ENCODE results near the gene ELP4.

The ELP4 gene

DNA sequence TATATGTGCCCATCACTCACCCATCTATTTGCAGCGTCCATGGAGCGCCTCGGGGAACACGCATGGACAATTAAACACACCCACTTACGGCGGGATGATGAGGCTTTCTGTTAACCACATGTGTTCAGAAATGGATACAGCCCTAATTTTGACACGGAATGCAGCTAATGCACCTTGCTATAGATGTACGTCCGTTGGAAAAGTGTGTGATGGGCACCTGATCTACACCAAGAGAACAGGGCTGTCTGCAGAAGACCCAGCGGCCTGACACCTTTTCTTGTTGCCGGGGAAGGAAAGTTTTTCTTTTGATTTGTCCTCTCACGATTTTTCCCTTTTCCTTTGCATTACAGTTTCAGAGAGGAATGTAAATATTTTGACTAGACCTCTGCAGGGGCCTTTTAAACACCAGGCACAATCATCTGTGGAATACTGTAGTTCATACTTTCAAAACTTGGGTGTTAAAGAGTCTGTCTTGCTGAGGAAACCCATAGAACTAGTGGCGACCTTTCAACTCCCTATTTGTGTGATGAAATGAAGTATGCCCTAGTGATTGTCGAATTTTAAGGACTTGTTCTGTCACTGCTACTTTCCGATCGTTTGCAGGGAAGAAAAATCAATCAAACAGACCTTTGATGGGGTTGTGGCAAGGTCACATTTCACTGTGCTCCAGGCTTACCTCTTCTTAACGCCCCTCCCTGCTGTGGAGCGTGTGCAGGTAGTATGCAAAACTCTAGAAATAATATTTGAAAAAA is 318.1 kb downstream of the ELP4 start:
- DNase-seq: no peak

DNA sequence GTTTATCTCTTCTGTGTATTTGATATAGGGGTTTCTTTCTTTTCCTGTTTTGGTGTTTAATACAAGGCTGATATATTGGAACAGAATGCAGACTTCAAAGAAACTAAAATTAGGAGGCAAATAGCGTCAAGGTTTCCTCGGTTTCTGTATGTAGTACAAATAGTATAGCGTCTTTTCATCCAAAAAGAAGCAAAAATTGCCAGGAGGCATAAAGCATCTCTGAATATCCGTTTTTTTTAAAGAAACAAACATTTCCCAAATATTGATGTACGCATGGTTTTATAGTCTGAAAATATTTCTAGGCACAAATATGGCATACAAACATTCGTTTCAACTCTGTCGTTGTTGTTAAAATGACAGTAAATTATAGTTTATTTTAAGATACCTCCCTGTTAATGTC is 318.6 kb downstream of the ELP4 start:
- no peak for DNase-seq

DNA sequence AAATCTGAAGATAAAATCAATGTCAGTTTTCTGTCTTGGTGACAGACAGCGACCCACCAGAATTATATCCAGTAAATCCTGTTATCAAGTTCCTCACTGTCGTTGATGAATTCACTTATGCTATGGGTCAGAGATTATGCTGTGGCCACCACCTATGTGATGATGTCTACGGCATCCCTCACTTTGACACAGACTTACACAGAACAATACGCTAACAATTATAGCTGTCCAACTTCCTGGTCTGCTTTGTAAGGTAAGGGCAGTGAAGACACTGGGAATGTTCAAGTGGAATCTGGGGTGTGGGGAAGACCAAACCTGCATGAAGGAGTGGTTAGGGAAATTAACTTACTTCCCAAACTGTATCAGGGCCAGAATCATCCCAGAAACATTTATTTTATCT is 320.8 kb downstream of the ELP4 start:
- no peak for DNase-seq

DNA sequence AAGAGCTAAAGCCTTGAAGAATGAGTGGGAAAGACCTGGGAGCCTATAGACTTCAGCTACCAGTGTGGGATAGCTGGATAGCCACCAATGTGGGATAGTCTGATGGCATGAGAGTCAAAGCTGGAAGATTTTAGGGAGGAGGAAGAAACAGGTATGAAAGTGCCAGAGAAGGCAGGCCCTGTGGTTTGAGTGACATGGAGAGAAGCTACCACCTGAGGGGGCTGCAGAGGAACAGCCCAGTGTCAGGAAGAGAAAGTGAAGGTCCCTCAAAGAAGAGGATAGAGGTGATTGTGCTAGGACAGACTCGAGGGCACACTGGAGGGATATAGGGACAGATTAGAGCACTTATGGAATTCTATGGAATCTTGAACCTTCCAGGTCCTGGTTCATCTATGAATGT is 324.7 kb downstream of the ELP4 start:
- no peak for DNase-seq
